ELF-1 (cell line): ENCODE measurements around the gene GRAP.
"Not testable (repeated sequence)": the region's sequence is repeated elsewhere in the genome, so short reads cannot be mapped to it uniquely, and the experiment has no call there.

Source experiments
- DNase-seq: peaks from one replicate; pipeline ENCODE4 v3.0.0-alpha.2; 2016; ENCODE audit warnings: low read depth, low spot score

Gene GRAP

GRCh38 chr17:19046782-19047375 lies at the start of gene GRAP:
GRAP (minus strand) TSS chr17:19046957; CDS start chr17:19046926, 31 bp downstream.
- DNase-seq: not testable (repeated sequence)

- DNase-seq: not testable (repeated sequence)
Observed at GRCh38 chr17:19093684-19094438, 47.1 kb upstream of the GRAP start.

- DNase-seq: not testable (repeated sequence)
Observed at GRCh38 chr17:19092737-19093683, 46.3 kb upstream of the GRAP start.

- not testable (repeated sequence) for DNase-seq
Observed at GRCh38 chr17:19090058-19090772, 43.5 kb upstream of the GRAP start.

GRCh38 chr17:19088804-19089685 lies 42.3 kb upstream of the GRAP start:
- DNase-seq: not testable (repeated sequence)

- DNase-seq: not testable (repeated sequence)
Observed at GRCh38 chr17:19077386-19077785, 30.6 kb upstream of the GRAP start.

GRCh38 chr17:19076398-19077192 lies 29.8 kb upstream of the GRAP start:
- not testable (repeated sequence) for DNase-seq

GRCh38 chr17:19070318-19071168 lies 23.8 kb upstream of the GRAP start:
- DNase-seq: not testable (repeated sequence)

- DNase-seq: not testable (repeated sequence)
Observed at GRCh38 chr17:19064378-19064777, 17.6 kb upstream of the GRAP start.

- DNase-seq: not testable (repeated sequence)
Observed at GRCh38 chr17:19063326-19063956, 16.7 kb upstream of the GRAP start.

GRCh38 chr17:19062718-19063325 lies 16.1 kb upstream of the GRAP start:
- not testable (repeated sequence) for DNase-seq

- DNase-seq: not testable (repeated sequence)
Observed at GRCh38 chr17:19062009-19062717, 15.4 kb upstream of the GRAP start.

GRCh38 chr17:19055447-19055846 lies 8.7 kb upstream of the GRAP start:
- DNase-seq: not testable (repeated sequence)

GRCh38 chr17:19048826-19049225 lies 2.1 kb upstream of the GRAP start:
- DNase-seq: not testable (repeated sequence)

- DNase-seq: not testable (repeated sequence)
Observed at GRCh38 chr17:19047510-19047909, 753 bp upstream of the GRAP start.

GRCh38 chr17:19044643-19045042 lies 2.1 kb downstream of the GRAP start:
- DNase-seq: not testable (repeated sequence)

- DNase-seq: not testable (repeated sequence)
Observed at GRCh38 chr17:19043032-19043431, 3.7 kb downstream of the GRAP start.
